ENCODE data around the gene ALG8.
A peak's percentile ranks its signal among the peaks of the same experiment; 100 is the strongest.
"Not testable (repeated sequence)": the region's sequence is repeated elsewhere in the genome, so short reads cannot be mapped to it uniquely, and the experiment has no call there.

The ALG8 gene

DNA sequence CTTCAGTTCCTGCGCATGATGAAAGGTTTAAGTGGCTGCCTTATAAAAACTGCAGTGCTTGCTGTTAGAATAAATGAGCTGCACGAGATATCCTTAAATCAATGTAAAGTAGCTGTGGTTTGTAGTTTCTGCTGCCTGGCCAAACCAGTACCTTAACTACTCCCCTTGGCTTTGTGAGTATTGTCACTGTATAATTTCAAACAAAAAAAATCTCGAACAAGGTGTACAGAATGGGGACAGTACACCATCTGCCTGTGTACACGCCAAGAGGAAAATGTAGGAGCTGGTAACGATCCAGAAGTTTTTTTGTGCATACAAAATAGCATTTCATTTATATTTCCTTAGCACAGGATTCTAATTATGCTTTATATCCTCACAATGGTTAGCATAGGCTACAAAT, 39.2 kb downstream of the ALG8 start:
- DNase-seq (ENCODE audit: low read depth), result no peak

DNA sequence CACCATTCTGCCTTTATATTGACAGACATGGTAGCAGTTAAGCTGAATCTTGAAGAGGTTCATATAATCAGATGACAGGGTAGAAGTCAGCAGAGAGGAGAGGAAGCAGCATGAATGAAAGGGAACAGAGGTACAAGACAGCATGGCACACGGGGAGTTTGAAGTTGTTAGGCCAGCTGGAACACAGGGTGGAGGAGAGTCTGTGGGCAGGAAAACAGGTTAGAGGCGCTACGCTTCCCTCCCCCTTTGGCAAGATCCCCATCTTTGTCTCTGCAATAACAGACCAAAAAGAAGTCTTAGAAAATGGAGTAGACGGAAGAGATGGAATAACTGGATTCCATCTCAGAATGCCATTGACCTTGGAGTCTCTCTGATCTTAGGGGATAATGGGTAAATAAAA, 39.8 kb downstream of the ALG8 start:
- no peak for DNase-seq (ENCODE audit: low read depth)

DNA sequence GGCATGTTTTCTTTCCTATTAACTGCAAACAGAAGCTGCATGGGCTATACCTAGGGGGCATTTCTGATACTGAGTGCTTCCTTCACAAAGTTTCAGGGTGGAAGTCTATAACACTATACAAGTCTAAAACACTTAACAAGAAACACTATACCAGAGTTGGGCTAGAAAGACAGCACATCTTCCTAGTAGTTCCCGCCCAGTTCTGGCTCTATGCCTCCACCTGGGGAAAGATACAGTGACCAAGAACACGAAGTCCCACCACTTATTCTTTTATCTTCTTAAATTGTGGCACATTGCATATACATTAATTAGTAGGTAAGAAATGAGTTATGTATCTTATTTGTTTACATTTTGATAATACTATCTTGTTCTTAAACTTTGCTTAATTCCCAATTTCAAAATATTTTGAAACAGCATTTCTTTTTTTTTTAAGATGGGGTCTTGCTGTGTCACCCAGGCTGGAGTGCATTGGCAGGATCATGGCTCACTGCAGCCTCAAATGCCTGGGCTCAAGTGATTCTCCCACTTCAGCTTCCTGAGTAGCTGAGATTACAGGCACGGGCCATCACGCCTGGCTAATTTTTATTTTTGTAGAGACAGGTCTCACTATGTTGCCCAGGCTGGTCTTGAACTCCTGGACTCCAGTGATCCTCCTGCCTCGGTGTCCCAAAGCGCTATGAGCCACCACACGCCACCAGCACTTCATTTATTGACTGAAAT, 41.6 kb downstream of the ALG8 start:
- no peak for DNase-seq (ENCODE audit: low read depth)

DNA sequence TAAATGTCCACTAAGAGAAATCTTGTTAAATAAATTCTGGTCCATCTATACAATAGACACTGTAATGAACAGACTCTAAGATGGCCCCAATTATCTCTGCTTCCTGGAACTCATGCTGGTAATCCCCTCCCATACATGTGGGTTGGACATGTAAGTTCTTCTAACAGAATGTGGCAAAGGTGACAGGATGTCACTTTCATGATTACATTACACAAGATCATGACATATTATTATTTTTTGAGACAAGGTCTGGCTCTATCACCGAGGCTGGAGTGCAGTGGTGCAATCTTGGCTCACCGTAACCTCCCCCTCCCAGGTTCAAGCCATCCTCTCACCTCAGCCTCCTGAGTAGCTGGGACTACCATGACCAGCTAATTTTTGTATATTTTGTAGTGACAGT, 45.2 kb downstream of the ALG8 start:
- DNase-seq (ENCODE audit: low read depth), result no peak

DNA sequence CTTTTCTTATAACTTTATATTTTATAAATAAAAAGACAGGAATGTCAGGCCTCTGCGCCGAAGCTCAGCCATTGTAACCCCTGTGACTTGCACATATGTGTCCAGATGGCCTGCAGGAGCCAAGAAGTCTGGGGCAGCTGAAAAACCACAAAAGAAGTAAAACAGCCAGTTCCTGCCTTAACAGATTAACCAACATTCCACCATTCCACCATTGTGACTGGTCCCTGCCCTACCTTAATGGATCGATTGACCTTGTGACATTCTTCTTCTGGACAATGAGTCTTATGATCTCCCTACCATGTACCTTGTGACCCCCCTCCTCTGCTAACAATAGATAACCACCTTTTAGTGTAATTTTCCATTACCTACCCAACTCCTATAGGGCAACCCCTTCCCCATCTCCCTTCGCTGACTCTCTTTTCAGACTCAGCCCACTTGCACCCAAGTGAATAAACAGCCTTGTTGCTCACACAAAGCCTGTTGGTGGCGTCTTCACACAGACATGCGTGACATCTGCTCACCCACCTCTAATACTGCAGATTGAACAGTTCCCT, 52.8 kb downstream of the ALG8 start:
- DNase-seq (ENCODE audit: low read depth), result not testable (repeated sequence)

DNA sequence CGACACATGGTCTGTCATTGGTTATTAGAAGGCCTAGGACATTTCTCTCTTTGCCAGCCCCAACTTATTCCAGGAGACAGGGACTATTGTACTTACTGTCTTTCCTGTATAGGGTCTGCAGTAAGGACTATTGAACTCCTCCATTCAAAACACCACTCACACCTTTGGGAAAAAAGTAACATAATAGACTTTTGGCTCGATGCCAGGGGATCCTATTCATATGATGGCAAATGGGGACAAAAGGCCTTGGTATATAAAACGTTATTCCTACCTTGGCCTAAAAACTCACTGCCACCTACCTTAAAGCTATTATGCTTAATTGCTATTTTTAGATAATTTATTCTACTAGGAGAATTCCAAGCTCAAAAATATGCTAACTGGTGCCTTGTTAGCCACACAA, 53.5 kb downstream of the ALG8 start:
- DNase-seq (ENCODE audit: low read depth), result no peak

DNA sequence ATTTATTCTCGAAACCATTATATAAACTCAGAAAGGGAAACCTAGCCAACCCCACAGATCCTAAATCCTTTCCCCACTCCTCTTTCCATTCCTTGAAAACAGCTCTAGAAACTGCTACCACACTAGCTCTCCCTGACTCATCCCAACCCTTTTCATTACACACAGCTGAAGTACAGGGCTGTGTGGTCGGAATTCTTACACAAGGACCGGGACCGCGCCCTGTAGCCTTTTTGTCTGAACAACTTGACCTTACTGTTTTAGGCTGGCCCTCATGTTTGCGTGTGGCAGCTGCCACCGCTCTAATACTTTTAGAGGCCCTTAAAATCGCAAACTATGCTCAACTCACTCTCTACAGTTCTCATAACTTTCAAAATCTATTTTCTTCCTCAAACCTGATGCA, 54.9 kb downstream of the ALG8 start:
- not testable (repeated sequence) for DNase-seq (ENCODE audit: low read depth)

DNA sequence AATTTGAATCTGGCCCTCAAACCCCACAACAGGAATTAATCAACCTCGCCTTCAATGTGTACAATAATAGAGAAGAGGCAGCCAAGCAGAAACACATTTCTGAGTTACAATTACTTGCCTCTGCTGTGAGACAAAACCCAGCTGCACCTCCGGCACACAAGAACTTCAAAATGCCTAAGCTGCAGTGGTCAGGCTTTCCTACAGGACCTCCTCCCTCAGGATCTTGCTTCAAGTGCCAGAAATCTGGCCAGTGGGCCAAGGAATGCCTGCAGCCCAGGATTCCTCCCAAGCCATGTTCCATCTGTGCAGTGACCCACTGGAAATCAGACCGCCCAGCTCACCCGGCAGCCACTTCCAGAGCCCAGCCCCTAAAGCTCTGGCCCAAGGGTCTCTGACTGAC, 56.4 kb downstream of the ALG8 start:
- DNase-seq (ENCODE audit: low read depth), result no peak

DNA sequence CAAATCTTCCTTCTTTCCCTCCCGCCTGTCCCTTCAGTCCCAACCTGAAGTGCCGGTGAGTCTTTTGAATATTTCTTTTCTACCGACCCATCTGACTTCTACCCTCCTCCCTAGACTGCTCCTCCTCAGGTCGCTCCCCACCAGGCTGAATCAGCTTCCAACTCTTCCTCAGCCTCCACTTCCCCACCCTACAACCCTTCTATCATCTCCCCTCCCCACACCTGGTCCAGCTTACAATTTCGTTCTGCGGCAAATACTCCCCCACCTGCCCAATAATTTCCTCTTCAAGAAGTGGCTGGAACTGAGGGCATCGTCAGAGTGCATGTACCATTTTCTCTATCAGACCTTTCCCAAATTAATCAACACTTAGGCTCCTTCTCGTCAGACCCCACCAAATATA, 57.3 kb downstream of the ALG8 start:
- no peak for DNase-seq (ENCODE audit: low read depth)

DNA sequence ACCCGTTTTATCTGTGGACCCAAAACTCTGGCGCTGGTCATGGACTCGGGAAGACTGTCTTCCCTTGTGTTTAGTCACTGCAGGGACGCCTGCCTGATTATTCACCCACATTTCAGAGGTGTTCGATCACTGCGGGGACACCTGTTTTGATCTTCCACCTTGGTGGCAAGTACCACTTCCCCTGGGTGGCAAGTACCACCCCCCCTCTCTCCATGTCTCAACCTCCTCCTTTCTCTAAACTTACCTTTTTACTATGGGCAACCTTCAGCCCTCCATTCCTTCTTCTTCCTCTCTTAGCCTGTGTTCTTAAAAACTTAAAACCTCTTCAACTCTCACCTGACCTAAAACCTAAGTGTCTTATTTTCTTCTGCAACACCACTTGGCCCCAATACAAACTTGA, 57.8 kb downstream of the ALG8 start:
- no peak for DNase-seq (ENCODE audit: low read depth)

DNA sequence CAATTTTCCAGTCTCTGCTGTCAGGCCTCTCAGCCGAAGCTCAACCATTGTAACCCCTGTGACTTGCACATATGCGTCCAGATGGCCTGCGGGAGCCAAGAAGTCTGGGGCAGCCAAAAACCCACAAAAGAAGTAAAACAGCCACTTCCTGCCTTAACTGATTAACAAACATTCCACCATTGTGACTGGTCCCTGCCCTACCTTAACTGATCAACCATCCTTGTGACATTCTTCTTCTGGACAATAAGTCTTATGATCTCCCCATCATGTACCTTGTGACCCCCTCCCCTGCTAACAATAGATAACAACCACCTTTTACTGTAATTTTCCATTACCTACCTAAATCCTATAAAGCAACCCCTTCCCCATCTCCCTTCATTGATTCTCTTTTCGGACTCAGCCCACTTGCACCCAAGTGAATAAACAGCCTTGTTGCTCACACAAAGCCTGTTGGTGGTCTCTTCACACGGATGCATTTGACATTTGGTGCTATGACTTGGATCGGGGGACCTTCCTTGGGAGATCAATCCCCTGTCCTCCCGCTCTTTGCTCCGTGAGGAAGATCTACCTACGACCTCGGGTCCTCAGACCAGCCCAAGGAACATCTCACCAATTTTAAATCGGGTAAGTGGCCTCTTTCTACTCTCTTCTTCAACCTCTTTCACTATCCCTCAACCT, 58.5 kb downstream of the ALG8 start:
- DNase-seq (ENCODE audit: low read depth), result no peak

DNA sequence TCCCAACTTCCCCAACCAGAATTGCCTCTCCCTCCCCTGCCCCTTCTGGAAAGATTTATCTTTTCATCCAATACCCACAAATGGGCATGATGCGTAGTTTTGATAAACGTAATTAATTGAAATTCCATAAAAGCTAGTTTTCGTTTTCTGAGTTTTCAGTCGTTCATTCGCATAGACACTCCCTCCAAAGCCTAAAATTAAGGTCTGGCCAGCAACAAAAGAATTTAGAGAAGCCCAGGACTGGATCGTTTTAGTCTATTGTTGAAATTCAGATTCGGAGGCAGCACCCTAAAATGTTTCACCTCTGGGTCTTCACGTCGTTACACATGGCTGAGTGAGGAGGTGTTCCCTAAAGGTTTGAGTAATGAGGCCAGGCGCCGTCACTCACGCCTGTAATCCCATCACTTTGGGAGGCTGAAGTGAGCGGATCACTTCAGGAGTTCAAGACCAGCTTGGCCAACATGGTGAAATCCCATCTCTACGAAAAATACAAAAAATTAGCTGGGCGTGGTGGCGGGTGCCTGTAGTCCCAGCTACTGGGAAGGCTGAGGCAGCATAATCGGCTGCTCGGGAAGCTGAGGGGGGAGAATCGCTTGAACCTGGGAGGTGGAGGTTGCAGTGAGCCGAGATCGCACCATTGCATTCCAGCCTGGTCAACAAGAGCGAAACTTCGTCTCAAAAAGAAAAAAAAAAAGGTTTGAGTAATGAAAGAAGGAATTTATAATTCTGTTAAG, 59.2 kb downstream of the ALG8 start:
- no peak for DNase-seq (ENCODE audit: low read depth)

DNA sequence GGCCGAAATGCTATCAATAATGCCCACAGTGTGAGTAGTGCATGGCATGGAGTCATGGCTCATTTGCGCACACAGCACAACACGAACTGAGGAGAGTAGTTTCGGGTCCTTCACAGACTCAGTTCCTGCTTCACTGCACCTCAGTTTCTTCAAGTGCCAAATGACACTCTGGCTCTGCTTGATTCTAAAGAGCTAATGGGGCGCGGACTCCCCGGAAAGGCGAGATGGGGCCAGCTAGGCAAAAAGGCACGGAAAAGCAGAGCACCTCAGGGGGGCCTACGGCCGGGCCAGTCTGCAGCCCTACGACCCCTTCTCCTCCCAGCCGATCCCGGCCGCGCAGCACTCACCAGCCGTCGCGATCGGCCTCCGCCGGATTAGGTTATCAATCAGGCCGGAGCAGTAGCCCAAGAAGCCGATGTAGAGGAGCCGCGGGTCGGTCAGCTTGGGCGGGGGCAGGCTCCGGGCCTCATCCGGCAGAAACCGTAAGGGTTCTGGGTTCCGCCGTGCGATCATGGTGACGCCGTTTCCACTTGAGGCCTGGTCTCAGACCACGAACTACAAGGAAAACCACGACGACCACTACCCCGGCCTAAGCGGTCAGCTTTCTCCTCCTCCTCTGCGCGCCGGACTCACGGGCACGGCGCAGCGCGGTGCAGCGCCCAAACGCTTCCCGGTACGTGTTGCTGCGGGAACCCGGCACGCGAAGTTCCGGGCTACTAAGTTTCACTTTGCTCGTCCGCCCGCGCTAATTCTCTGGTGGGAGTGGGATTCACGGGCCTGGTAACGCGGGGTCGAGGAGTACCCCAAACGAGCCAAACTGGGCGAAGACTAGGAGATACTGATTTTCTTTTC, 60.0 kb downstream of the ALG8 start, which contains the start of gene NDUFC2:
TSS of gene NDUFC2 (minus strand) at position 631 of the 852 bp plus-strand sequence. CDS start at position 513, 118 bp downstream.
- DNase-seq (ENCODE audit: low read depth), result peak; percentile 47

DNA sequence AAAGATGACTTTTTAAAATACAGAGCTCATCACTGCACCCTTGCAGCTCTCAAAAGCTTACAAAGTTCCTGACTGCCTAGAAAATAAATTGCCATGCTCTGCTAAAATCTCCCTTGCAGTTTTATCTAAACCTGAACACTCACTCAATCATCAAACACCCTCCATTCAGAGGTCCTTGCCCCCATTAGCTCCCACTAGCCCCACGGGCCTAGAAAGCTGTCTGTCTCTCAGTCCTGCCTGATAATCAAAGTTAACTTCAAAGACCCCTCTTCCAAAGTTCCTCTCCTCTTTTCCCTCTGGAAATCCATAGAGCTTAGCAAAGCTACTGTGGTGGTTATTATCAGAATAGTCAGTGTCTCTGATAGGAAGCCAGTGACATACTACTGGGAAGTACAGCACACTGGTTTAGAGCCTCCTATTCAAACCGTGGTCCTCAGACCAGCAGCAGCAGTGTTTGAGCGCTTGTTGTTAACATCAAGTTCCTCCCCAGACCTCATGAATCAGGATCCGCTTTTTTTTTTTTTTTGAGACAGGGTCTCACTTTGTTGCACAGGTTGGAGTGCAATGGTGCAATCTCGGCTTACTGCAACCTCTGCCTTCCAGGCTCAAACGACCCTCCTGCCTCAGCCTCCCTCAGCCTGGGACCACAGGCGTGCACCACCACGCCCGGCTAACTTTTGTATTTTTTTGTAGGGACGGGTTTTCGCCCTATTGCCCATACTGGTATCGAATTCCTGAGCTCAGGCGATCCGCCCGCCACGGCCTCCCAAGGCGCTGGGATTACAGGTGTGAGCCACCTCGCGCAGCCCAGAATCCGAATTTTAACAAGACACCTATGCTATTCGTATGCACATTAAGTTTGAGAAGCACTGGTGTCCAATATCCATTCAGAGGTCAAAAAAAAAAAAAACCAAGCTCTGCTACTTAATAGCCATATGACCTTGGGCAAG, 60.9 kb downstream of the ALG8 start:
- no peak for DNase-seq (ENCODE audit: low read depth)

DNA sequence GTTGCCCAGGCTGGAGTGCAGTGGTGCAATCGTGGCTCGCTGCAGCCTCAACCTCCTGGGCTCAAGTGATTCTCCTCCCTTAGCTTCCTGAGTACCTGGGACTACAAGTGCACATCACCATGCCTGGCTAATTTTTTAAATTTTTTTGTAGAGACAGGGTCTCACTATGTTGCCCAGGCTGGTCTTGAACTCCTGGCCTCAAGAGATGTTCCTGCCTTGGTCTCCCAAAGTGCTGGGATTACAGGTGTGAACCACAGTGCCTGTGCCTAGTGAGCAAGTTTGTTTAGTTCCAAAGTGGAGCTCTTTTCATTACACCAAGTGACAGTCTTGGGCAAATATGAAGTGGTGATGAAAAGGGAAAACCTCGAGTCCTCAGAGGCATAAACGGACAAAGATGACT, 61.8 kb downstream of the ALG8 start:
- DNase-seq (ENCODE audit: low read depth), result not testable (repeated sequence)

DNA sequence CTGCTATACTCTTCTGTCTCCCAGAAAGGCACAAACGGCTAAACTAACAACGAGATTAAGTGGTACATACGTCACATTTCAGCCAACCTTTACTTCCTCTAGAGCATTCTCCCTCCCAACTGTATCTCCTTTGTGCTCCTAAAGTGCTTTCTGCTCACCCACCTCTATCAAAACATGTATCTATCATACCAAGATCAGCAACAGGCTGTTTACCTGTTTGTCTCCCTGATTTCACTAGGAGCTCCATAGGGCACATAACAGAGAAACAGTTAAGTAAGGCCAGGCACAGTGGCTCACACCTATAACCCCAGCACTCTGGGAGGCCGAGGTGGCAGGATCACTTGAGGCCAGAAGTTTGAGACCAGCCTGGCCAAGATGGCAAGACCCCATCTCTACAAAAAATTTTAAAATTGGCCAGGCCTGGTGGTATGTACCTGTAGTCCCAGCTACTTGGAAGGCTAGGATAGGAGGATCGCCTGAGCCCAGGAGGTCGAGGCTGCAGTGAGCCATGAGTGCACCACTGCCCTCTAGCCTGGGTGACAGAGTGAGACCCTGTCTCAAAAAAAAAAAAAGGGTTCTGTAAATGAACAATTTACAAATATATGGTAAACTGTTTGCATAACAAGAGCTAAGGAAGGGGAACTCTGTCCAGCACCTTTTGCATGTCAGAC, 62.6 kb downstream of the ALG8 start:
- DNase-seq (ENCODE audit: low read depth), result no peak

DNA sequence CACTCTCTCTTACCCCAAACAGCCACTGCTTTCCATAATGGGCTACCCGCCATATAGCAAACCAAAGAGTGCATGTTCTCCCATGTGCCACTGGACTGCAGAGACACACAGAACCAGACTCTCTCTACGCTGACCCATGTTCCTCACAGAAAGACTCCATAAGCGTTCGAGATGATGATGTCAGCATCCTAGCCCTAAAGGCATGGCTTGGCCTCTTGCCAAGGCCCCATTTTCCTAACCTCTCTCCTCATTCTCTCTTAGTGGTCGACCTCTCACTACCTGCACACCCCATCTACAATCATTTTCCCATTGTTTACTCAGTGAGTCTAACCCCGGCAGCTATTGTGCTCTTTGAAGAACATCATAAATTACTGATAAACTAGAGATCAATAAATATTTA, 64.7 kb downstream of the ALG8 start:
- DNase-seq (ENCODE audit: low read depth), result no peak

DNA sequence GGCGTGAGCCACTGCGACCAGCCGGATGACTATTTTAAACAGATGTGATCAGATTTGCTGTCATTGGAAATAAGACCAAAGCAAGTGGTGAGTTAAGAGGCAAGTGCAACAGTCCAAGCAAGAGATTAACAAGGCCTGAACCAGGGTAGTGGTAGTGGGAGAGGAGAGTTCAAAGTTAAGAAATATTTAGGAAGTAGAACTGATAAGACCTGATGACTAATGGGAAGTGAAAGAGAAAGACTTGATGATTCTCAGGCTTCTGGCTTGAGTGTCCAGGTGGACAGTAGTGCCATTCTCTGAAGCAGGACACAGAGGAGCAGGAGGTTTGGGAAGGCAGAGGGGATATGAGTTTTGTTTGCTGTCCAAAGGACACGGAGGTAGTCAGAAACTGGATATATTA, 67.0 kb downstream of the ALG8 start:
- DNase-seq (ENCODE audit: low read depth), result no peak

DNA sequence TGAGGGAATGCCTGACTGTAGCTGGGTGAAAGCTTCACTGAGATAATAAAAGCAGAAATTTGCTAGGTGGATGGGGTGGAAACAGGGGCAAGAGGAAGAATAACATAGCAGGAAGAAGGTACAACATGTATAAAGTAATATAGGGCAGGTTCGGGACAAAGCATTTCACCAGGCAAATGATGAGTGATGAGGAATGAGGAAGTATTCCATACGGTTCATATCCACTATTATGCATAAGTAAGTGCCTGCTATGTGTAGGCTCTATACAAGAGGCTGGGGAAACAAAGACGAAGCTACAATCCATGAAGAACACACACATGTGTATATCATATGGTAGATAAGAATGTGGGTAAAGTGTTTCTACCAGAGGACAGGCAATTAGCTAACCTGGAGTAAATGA, 67.7 kb downstream of the ALG8 start:
- DNase-seq (ENCODE audit: low read depth), result no peak

DNA sequence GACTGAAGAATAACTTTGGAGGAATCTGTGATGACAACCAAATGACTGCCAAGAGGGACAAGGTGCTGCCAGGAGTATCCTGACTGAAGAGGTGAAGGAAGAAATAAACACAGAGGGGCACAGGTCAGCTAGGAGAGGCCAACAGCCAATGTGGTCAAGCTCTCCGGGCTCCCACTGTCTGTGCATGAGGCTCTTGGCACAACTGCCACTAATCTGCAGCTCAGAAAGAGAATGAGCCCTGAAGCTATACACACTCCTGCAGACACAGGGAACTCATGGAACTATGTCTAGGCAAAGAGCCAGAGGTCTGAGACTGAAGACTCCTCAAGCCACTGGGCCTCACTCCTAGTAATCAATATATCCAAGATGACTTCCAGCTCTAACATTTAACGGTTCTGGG, 68.8 kb downstream of the ALG8 start:
- DNase-seq (ENCODE audit: low read depth), result no peak
